HG02970 (cell line): ENCODE results near the gene CYP26B1.

ENCODE experiments used
- ATAC-seq: cut with Tn5 transposase; IDR thresholded peaks from one replicate; pipeline ENCODE4 v1.9.1; 2021; ENCODE audit warnings: mild to moderate bottlenecking, moderate library complexity, moderate number of reproducible peaks; ENCODE audit not compliant: unreplicated experiment, low FRiP score

The CYP26B1 gene

GRCh38 chr2:72131916-72132841 lies 15.5 kb downstream of the CYP26B1 start:
- ATAC-seq: no peak

- ATAC-seq: no peak
Observed at GRCh38 chr2:72131371-72131891, 16.2 kb downstream of the CYP26B1 start.

GRCh38 chr2:72130659-72131360 lies 16.9 kb downstream of the CYP26B1 start:
- ATAC-seq: no peak

- ATAC-seq: no peak
Observed at GRCh38 chr2:72129681-72130340, 17.9 kb downstream of the CYP26B1 start.

- ATAC-seq: no peak
Observed at GRCh38 chr2:72128843-72129227, 18.8 kb downstream of the CYP26B1 start.

- no peak for ATAC-seq
Observed at GRCh38 chr2:72128059-72128842, 19.4 kb downstream of the CYP26B1 start.

GRCh38 chr2:72127401-72128058 lies 20.1 kb downstream of the CYP26B1 start:
- no peak for ATAC-seq

- ATAC-seq: no peak
Observed at GRCh38 chr2:72126186-72127100, 21.2 kb downstream of the CYP26B1 start.

- ATAC-seq: no peak
Observed at GRCh38 chr2:72124376-72124775, 23.3 kb downstream of the CYP26B1 start.

- no peak for ATAC-seq
Observed at GRCh38 chr2:72121153-72121552, 26.5 kb downstream of the CYP26B1 start.

GRCh38 chr2:72118951-72119350 lies 28.7 kb downstream of the CYP26B1 start:
- ATAC-seq: no peak

GRCh38 chr2:72118386-72118785 lies 29.3 kb downstream of the CYP26B1 start:
- ATAC-seq: no peak

- no peak for ATAC-seq
Observed at GRCh38 chr2:72117718-72118117, 29.9 kb downstream of the CYP26B1 start.

GRCh38 chr2:72117029-72117428 lies 30.6 kb downstream of the CYP26B1 start:
- ATAC-seq: no peak

GRCh38 chr2:72116081-72116533 lies 31.6 kb downstream of the CYP26B1 start:
- ATAC-seq: no peak

- no peak for ATAC-seq
Observed at GRCh38 chr2:72115110-72116080, 32.3 kb downstream of the CYP26B1 start.

- ATAC-seq: no peak
Observed at GRCh38 chr2:72114693-72115051, 33.0 kb downstream of the CYP26B1 start.
